Measurements from ENCODE around the gene SLC1A5.

SLC1A5 gene

GRCh38 chr19:46726971-46727501, 61.4 kb downstream of the SLC1A5 start:
- in situ Hi-C loops (cut with MboI; ENCODE audit: low sequenced_read_pairs) = no loop called here

- in situ Hi-C loops (cut with MboI; ENCODE audit: low sequenced_read_pairs) = no loop called here
Observed at GRCh38 chr19:46726551-46726950, 61.8 kb downstream of the SLC1A5 start.

- in situ Hi-C loops (cut with MboI; ENCODE audit: low sequenced_read_pairs) = no loop called here
Observed at GRCh38 chr19:46725859-46726393, 62.5 kb downstream of the SLC1A5 start.

- in situ Hi-C loops (cut with MboI; ENCODE audit: low sequenced_read_pairs) = no loop called here
Observed at GRCh38 chr19:46725036-46725820, 63.2 kb downstream of the SLC1A5 start.
